Heart left ventricle (tissue), 16 donors: ENCODE results near the gene PLEKHG4B. TPM values are rescaled to one million over a fixed set of nuclear protein-coding genes. Genes with fewer than 3 reads are reported as not detected.

Experiments
- ATAC-seq, 4 donors: fragments of 200-7000 bp; cut with Tn5 transposase; one replicate each; pipeline ENCODE4 v1.9.1; 2020 to 2022; ENCODE audit warnings: moderate library complexity in 4 of 4, mild to moderate bottlenecking in 3 of 4, moderate number of reproducible peaks in 1 of 4
- DNase-seq, 5 donors: peaks; one replicate each; pipeline ENCODE4 v3.0.0-alpha.2; 2020
- H3K27ac ChIP-seq, 12 donors: fragments of 200-600 bp; sonication (generic) in 4 of 12; one replicate each; pipeline versions ENCODE4 v1.5.0 to v1.8.0; 2016 to 2022; ENCODE audit warnings: mild to moderate bottlenecking in 2 of 12
- H3K27me3 ChIP-seq, 9 donors: fragments of 200-600 bp; sonication (generic) in 2 of 9; one replicate each; pipeline versions ENCODE4 v1.5.1 to v1.8.0; 2016 to 2022; ENCODE audit warnings: mild to moderate bottlenecking in 3 of 9
- H3K36me3 ChIP-seq, 9 donors: fragments of 200-600 bp; sonication (generic) in 2 of 9; one replicate each; pipeline versions ENCODE4 v1.5.0 to v1.8.0; 2018 to 2022; ENCODE audit warnings: mild to moderate bottlenecking in 2 of 9
- H3K4me1 ChIP-seq, 12 donors: fragments of 200-600 bp; sonication (generic) in 4 of 12; one replicate each; pipeline versions ENCODE4 v1.5.0 to v1.8.0; 2016 to 2022; ENCODE audit warnings: mild to moderate bottlenecking in 3 of 12
- H3K4me3 ChIP-seq, 12 donors: fragments of 200-600 bp; sonication (generic) in 4 of 12; one replicate each; pipeline versions ENCODE4 v1.5.0 to v1.8.0; 2017 to 2022; ENCODE audit warnings: mild to moderate bottlenecking in 9 of 12, moderate library complexity in 4 of 12
- H3K9me3 ChIP-seq, 12 donors: fragments of 200-600 bp; sonication (generic) in 4 of 12; one replicate each; pipeline versions ENCODE4 v1.5.0 to v1.8.0; 2016 to 2022; ENCODE audit warnings: mild to moderate bottlenecking in 1 of 12
- POLR2A ChIP-seq, 2 donors: fragments of 450-650 bp; IDR thresholded peaks; one replicate each; pipeline ENCODE4 v1.6.1; 2017; ENCODE audit warnings: antibody characterized with exemption in 2 of 2, mild to moderate bottlenecking in 2 of 2, moderate library complexity in 2 of 2
- WGBS, 4 donors: extraction: QIAGEN DNeasy Blood & Tissue Kit in 2 of 4; methylation state at CpG; one replicate each; pipeline versions ENCODE4 v1.1.5 to v1.1.7; 2013 to 2018; 5-methylcytosine and 5-hydroxymethylcytosine counted together
- intact Hi-C, 10 donors: fragments of 100-400 bp; cut with DNase I; formaldehyde crosslinking; loops; one replicate each; pipeline versions ENCODE4 v1.11.1 to v1.14.2; 2022
- polyA plus RNA-seq, 2 donors: library from polyadenylated mRNA; stranded (reverse); fragments of 200-250 nt; gene quantifications; one replicate each; pipeline ENCODE4 v1.2.3, GENCODE V29; 2013
- total RNA-seq, 9 donors: library from RNA; depleted of rRNA in 2 of 9; stranded (reverse); fragments of >200 nt in 2 of 9; fragmentation: NEBNext Ultra II Directional in 3 of 9; extraction: Animal tissue kit (Norgen Biotek cat#: 25700) in 3 of 9; gene quantifications; one replicate each; pipeline versions ENCODE4 v1.1.0 to v1.2.4, GENCODE V29; 2016 to 2023
- TF ChIP-seq, protein P1 (sequence below), 12 donors: fragments of 200-600 bp; sonication (generic) in 4 of 12; IDR thresholded peaks; one replicate each; pipeline versions ENCODE4 v1.5.0 to v1.8.0; 2018 to 2022; ENCODE audit warnings: antibody characterized with exemption in 12 of 12, mild to moderate bottlenecking in 5 of 12
- donor health status: ischemic (EF 13 %, LVEDD 7.1; RV severe dilation, severe dysfunction).
- donor health status: healthy with polysubstance abuse.
- donor health status: DM: no; HTN: yes; CAD: no.
- donor health status: DM: no; HTN: no; CAD: no.
- donor health status: ischemic (EF 25% LVEDD 6.9; RV normal size, moderate dysfunction).
- donor health status: ischemic (EF 25% LVEDD 5.7; RV mildly dilated, moderate dysfunction).
- donor health status: healthy.
- donor health status: DM: yes; HTN: yes; CAD: no.
- donor health status: ischemic (EF 35%, LVEDD 5.7; RV mildly dilated, moderate dysfunction).
- donor health status: nonischemic (EF 11% LVEDD 7.7; RV severe dilation, severe dysfunction).
- donor health status: DM: yes; HTN: yes; CAD: no.
- donor health status: PGD.
- donor health status: ischemic (EF 29% LVEDD 5.4; RV normal size, mild dysfunction).
- donor health status: nonischemic (EF 23%, LVEDD 6.1; RV moderate dilation, normal function).

PLEKHG4B gene
- total and polyA plus RNA-seq, 11 donors, result 0.03 to 0.34 (median 0.10) TPM; not detected in 7

- intact Hi-C loops, result loop anchor here in 2 of 10 donors (1.0 to 2.0 kb wide), 2 partner anchors 27 to 28 kb away; partner anchors contain the start of genes CCDC127 (in 2 of the 2) and SDHA (in 2 of the 2)
- WGBS, 4 donors, result 10 to 21% (median 18%) methylated on average over 17 to 56 of the region's 56 CpGs
- DNase-seq (peak; percentile 79 to 92 (median 85)), ATAC-seq (peak; percentile 73 to 78 (median 78))
- H3K9me3 ChIP-seq, result no peaks in the 10 kb centered on the region
- peaks cover 0 to 15% (median 0%) of the 10 kb centered on the region in 9 donors for H3K36me3 ChIP-seq
- peaks cover 0 to 62% (median 27%) of the 10 kb centered on the region in 12 donors for H3K4me1 ChIP-seq
- peaks cover 0 to 12% (median 0%) of the 10 kb centered on the region in 9 donors for H3K27me3 ChIP-seq
- H3K4me3 ChIP-seq, result peak within 1 kb of the TSS in 11 of 12 donors; percentile 3 to 55 (median 44)
- H3K27ac ChIP-seq, result peak within 1 kb of the TSS; percentile 76 to 97 (median 92)
- TF ChIP-seq, protein P1, sequence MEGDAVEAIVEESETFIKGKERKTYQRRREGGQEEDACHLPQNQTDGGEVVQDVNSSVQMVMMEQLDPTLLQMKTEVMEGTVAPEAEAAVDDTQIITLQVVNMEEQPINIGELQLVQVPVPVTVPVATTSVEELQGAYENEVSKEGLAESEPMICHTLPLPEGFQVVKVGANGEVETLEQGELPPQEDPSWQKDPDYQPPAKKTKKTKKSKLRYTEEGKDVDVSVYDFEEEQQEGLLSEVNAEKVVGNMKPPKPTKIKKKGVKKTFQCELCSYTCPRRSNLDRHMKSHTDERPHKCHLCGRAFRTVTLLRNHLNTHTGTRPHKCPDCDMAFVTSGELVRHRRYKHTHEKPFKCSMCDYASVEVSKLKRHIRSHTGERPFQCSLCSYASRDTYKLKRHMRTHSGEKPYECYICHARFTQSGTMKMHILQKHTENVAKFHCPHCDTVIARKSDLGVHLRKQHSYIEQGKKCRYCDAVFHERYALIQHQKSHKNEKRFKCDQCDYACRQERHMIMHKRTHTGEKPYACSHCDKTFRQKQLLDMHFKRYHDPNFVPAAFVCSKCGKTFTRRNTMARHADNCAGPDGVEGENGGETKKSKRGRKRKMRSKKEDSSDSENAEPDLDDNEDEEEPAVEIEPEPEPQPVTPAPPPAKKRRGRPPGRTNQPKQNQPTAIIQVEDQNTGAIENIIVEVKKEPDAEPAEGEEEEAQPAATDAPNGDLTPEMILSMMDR (IDR thresholded peaks at IDR 0.05), result peak in 1 of 12 donors; percentile 3
- peak in 1 of 2 donors; percentile 57 for TF ChIP-seq POLR2A (IDR thresholded peaks at IDR 0.05)
Observed at GRCh38 chr5:191036-191948, 99.3 kb downstream of the PLEKHG4B start, which contains the start of gene LRRC14B. LRRC14B (plus strand) TSS chr5:191495; CDS start chr5:191539, 44 bp downstream.

- Histone ChIP-seq H3K4me1 (peaks cover 0 to 63% (median 27%) of the 10 kb centered on the region in 12 donors), H3K36me3 (peaks cover 0 to 15% (median 0%) of the 10 kb centered on the region in 9 donors), H3K27ac (peak overlapping the region; percentile 76 to 97 (median 92)), H3K27me3 (peaks cover 0 to 12% (median 0%) of the 10 kb centered on the region in 9 donors), H3K9me3 (no peaks in the 10 kb centered on the region), H3K4me3 (peak overlapping the region in 11 of 12 donors; percentile 3 to 55 (median 44))
- DNase-seq (peak in 1 of 5 donors; percentile 18), ATAC-seq (no peak)
- TF ChIP-seq POLR2A (IDR thresholded peaks at IDR 0.05), result no peak
- TF ChIP-seq, protein P1 (IDR thresholded peaks at IDR 0.05), result no peak
- intact Hi-C loops, result loop anchor here in 2 of 10 donors (1.0 to 2.0 kb wide), 2 partner anchors 26 to 27 kb away; partner anchors contain the start of genes CCDC127 (in 2 of the 2) and SDHA (in 2 of the 2)
- 58 to 74% (median 70%) methylated on average over 22 to 46 of the region's 46 CpGs for WGBS, 4 donors
Observed at GRCh38 chr5:191949-192690, 100.2 kb downstream of the PLEKHG4B start.

GRCh38 chr5:192691-192969, 100.7 kb downstream of the PLEKHG4B start:
- DNase-seq, result no peak
- intact Hi-C loops, result no loop called here
- Histone ChIP-seq H3K4me1 (peaks cover 0 to 66% (median 27%) of the 10 kb centered on the region in 12 donors), H3K27ac (peak overlapping the region; percentile 76 to 97 (median 92)), H3K27me3 (peaks cover 0 to 12% (median 0%) of the 10 kb centered on the region in 9 donors), H3K9me3 (no peaks in the 10 kb centered on the region), H3K4me3 (peak overlapping the region; percentile 3 to 55 (median 42)), H3K36me3 (peaks cover 0 to 15% (median 0%) of the 10 kb centered on the region in 9 donors)
- TF ChIP-seq, protein P1 (IDR thresholded peaks at IDR 0.05), result no peak
- TF ChIP-seq POLR2A (IDR thresholded peaks at IDR 0.05), result no peak
- 42 to 55% (median 52%) methylated on average over 9 of the region's 9 CpGs for WGBS, 4 donors
- no peak for ATAC-seq
